HepG2 (cell line): Measurements from ENCODE around the gene SELENOM.

Source experiments
- FOXK2 ChIP-seq: fragments of 450-650 bp; IDR thresholded peaks from 2 replicates; pipeline ENCODE4 v1.6.1; 2016
- POLR2A ChIP-seq, 2 experiments: IDR thresholded peaks; 2 replicates each; pipeline ENCODE4 v1.6.1; 2011; ENCODE audit warnings: low read depth in 2 of 2, low read length in 2 of 2, mild to moderate bottlenecking in 1 of 2, moderate library complexity in 1 of 2; ENCODE audit not compliant: insufficient read depth in 1 of 2
- TBL1XR1 ChIP-seq: fragments of 150-350 bp; IDR thresholded peaks from 2 replicates; pipeline ENCODE4 v1.6.1; 2014; ENCODE audit warnings: borderline replicate concordance, low read length; ENCODE audit not compliant: partially characterized antibody
- YY1 ChIP-seq: IDR thresholded peaks from 2 replicates; pipeline ENCODE4 v1.6.1; 2011; ENCODE audit warnings: low read length, low read depth, moderate library complexity, mild to moderate bottlenecking; ENCODE audit not compliant: insufficient read depth, insufficient replicate concordance
- ZFX ChIP-seq: sonication (generic); formaldehyde crosslinking; IDR thresholded peaks from 2 replicates; pipeline ENCODE4 v1.4.0; 2020; ENCODE audit warnings: mild to moderate bottlenecking, low read depth, missing genetic modification reagents, moderate library complexity
- ZNF12 ChIP-seq: sonication (generic); formaldehyde crosslinking; IDR thresholded peaks from 2 replicates; pipeline ENCODE4 v1.5.0; 2020; ENCODE audit warnings: missing genetic modification reagents
- ZNF274 ChIP-seq: sonication (generic); formaldehyde crosslinking; IDR thresholded peaks from 2 replicates; pipeline ENCODE4 v1.5.1; 2020; ENCODE audit warnings: mild to moderate bottlenecking, missing genetic modification reagents
- TF ChIP-seq, protein P1 (sequence below): sonication (generic); formaldehyde crosslinking; IDR thresholded peaks from 2 replicates; pipeline ENCODE4 v1.5.0; 2020; ENCODE audit warnings: mild to moderate bottlenecking, missing genetic modification reagents, moderate library complexity
- TF ChIP-seq, protein P2 (sequence below): IDR thresholded peaks from 2 replicates; pipeline ENCODE4 v1.6.1; 2016; ENCODE audit warnings: missing compliant biosample characterization, missing genetic modification reagents, borderline replicate concordance
- TF ChIP-seq, protein P3 (sequence below): sonication (generic); formaldehyde crosslinking; IDR thresholded peaks from 2 replicates; pipeline ENCODE4 v1.4.0; 2020; ENCODE audit warnings: missing genetic modification reagents

GRCh38 chr22:31138126-31138525, 30.8 kb upstream of the SELENOM start:
- TF ChIP-seq ZNF274 (CRISPR knock-in tag) (no peak), POLR2A (IDR thresholded peaks at IDR 0.05; ENCODE audit: insufficient read depth in 1 of 2, low read depth in 2 of 2, low read length in 2 of 2) (no peak), YY1 (no peak), TBL1XR1 (no peak), FOXK2 (no peak), ZNF12 (CRISPR knock-in tag) (no peak), ZFX (no peak)
- TF ChIP-seq, protein P1, sequence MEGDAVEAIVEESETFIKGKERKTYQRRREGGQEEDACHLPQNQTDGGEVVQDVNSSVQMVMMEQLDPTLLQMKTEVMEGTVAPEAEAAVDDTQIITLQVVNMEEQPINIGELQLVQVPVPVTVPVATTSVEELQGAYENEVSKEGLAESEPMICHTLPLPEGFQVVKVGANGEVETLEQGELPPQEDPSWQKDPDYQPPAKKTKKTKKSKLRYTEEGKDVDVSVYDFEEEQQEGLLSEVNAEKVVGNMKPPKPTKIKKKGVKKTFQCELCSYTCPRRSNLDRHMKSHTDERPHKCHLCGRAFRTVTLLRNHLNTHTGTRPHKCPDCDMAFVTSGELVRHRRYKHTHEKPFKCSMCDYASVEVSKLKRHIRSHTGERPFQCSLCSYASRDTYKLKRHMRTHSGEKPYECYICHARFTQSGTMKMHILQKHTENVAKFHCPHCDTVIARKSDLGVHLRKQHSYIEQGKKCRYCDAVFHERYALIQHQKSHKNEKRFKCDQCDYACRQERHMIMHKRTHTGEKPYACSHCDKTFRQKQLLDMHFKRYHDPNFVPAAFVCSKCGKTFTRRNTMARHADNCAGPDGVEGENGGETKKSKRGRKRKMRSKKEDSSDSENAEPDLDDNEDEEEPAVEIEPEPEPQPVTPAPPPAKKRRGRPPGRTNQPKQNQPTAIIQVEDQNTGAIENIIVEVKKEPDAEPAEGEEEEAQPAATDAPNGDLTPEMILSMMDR (CRISPR knock-in tag), result no peak
- TF ChIP-seq, protein P2, sequence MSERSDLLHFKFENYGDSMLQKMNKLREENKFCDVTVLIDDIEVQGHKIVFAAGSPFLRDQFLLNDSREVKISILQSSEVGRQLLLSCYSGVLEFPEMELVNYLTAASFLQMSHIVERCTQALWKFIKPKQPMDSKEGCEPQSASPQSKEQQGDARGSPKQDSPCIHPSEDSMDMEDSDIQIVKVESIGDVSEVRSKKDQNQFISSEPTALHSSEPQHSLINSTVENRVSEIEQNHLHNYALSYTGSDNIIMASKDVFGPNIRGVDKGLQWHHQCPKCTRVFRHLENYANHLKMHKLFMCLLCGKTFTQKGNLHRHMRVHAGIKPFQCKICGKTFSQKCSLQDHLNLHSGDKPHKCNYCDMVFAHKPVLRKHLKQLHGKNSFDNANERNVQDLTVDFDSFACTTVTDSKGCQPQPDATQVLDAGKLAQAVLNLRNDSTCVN (CRISPR knock-in tag), result no peak
- TF ChIP-seq, protein P3, sequence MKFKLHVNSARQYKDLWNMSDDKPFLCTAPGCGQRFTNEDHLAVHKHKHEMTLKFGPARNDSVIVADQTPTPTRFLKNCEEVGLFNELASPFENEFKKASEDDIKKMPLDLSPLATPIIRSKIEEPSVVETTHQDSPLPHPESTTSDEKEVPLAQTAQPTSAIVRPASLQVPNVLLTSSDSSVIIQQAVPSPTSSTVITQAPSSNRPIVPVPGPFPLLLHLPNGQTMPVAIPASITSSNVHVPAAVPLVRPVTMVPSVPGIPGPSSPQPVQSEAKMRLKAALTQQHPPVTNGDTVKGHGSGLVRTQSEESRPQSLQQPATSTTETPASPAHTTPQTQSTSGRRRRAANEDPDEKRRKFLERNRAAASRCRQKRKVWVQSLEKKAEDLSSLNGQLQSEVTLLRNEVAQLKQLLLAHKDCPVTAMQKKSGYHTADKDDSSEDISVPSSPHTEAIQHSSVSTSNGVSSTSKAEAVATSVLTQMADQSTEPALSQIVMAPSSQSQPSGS, result no peak
